ENCODE results near the gene EEIG2. TPM values are rescaled to one million over a fixed set of nuclear protein-coding genes. Genes with fewer than 3 reads are reported as not detected.

Gene EEIG2
- total RNA-seq, 1 donor from 2014 or later, result 6.1 TPM

DNA sequence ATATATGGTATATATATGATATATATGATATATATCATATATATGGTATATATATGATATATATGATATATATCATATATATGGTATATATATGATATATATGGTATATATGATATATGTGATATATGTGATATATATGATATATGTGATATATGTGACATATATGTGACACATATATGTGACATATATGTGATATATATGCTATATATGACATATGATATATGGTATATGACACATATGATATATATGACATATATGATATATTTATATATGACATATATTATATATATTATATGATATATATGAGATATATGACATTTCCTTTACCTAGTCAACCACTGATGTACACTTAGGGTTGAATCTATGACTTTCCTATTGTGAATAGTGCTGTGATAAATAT is 36.1 kb upstream of the EEIG2 start:
- H3K4me3 ChIP-seq (ENCODE audit: low read depth, low read length), result no peak overlapping the region
- no peak for TF ChIP-seq CTCF (conservative IDR thresholded peaks at IDR 0.05; ENCODE audit: low read depth, low read length)
- no peak for DNase-seq (ENCODE audit: low read depth)

- DNase-seq (ENCODE audit: low read depth), result no peak
- TF ChIP-seq CTCF (conservative IDR thresholded peaks at IDR 0.05; ENCODE audit: low read depth, low read length), result no peak
- H3K4me3 ChIP-seq (ENCODE audit: low read depth, low read length), result no peak overlapping the region
Measured at GRCh38 chr1:108524676-108525075, 35.2 kb upstream of the EEIG2 start.

DNA sequence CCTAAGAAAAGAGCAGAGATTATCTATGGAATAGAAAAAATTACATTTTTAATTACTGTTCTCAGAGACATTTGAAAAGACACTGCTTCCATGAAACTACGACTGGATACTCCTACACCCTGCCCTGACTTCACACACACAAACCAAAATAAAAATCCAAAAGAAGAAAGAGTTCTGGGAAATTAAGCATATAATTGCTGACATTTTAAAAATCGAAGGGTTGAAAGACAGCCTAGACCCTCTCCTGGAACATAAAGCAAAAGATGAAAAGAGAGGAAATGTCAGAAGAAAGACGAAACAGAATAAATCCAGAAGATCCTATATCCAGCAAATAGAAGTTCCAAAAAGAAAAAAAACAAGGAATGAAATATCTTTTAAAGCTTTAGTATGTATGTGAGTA is 32.8 kb upstream of the EEIG2 start:
- no peak for TF ChIP-seq CTCF (conservative IDR thresholded peaks at IDR 0.05; ENCODE audit: low read depth, low read length)
- no peak overlapping the region for H3K4me3 ChIP-seq (ENCODE audit: low read depth, low read length)
- no peak for DNase-seq (ENCODE audit: low read depth)

GRCh38 chr1:108527837-108528236 is 32.1 kb upstream of the EEIG2 start:
- TF ChIP-seq CTCF (conservative IDR thresholded peaks at IDR 0.05; ENCODE audit: low read depth, low read length), result no peak
- DNase-seq (ENCODE audit: low read depth), result no peak
- no peak overlapping the region for H3K4me3 ChIP-seq (ENCODE audit: low read depth, low read length)

DNA sequence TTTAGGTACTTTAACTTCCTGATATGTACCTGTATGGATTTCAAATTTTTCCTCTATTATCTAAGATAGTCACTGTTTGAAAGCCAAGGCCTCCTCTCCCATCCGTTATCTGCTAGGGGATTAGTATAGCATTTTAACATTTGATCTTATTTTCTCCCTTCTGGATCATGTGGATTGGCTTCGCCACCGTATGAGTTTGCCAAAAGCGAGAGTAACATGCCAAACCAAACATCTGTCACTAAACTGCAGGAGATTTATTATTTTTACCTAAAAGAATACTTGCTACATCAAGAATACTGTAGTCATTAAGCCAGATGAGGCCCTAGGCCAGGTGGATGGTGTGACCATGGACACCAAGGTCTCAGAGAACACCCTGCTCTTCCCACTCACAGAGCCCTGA is 28.5 kb upstream of the EEIG2 start:
- no peak for TF ChIP-seq CTCF (conservative IDR thresholded peaks at IDR 0.05; ENCODE audit: low read depth, low read length)
- DNase-seq (ENCODE audit: low read depth), result no peak
- no peak overlapping the region for H3K4me3 ChIP-seq (ENCODE audit: low read depth, low read length)

GRCh38 chr1:108532730-108533129 is 27.2 kb upstream of the EEIG2 start:
- DNase-seq (ENCODE audit: low read depth), result no peak

More at GRCh38 chr1:108532730-108533129, 27.2 kb upstream of the EEIG2 start:
- no peak for TF ChIP-seq CTCF (conservative IDR thresholded peaks at IDR 0.05; ENCODE audit: low read depth, low read length)
- H3K4me3 ChIP-seq (ENCODE audit: low read depth, low read length), result no peak overlapping the region
